ENCODE measurements around the gene TENM4.

- TF ChIP-seq CTCF (IDR thresholded peaks at IDR 0.05) = no peak
- no peak for TF ChIP-seq REST (IDR thresholded peaks at IDR 0.05; ENCODE audit: insufficient read depth in 1 of 2, low read depth in 2 of 2, low read length in 1 of 2)
- TF ChIP-seq POLR2AphosphoS5 (IDR thresholded peaks at IDR 0.05; ENCODE audit: low read depth, low read length) = no peak
- no peak for TF ChIP-seq TCF7L2 (IDR thresholded peaks at IDR 0.05; ENCODE audit: low read depth, low read length)
These were observed 605.9 kb downstream of the TENM4 start for GRCh38 chr11:78834886-78835285.
